Large intestine (tissue), 3 donors: ENCODE data around the gene AGAP3. TPM values are rescaled to one million over a fixed set of nuclear protein-coding genes. Genes with fewer than 3 reads are reported as not detected.
A peak's percentile ranks its signal among the peaks of the same experiment; 100 is the strongest.

Source experiments
- DNase-seq, 2 donors: peaks; one replicate each; pipeline versions ENCODE4 v3.0.0 to v3.0.0-alpha.2; 2013
- H3K27ac ChIP-seq: one replicate; pipeline ENCODE4 v1.5.1; 2013; ENCODE audit warnings: low read length
- H3K27me3 ChIP-seq: 2 replicates; pipeline ENCODE4 v1.6.1; 2013; ENCODE audit warnings: low read length; ENCODE audit not compliant: control insufficient read depth, insufficient read depth
- H3K36me3 ChIP-seq: 2 replicates; pipeline ENCODE4 v1.6.1; 2013; ENCODE audit warnings: low read length; ENCODE audit not compliant: control insufficient read depth, insufficient read depth
- H3K4me1 ChIP-seq: one replicate; pipeline ENCODE4 v1.6.1; 2013; ENCODE audit warnings: low read length; ENCODE audit not compliant: control insufficient read depth, insufficient read depth
- H3K4me3 ChIP-seq: one replicate; pipeline ENCODE4 v1.5.1; 2013; ENCODE audit warnings: low read length
- H3K9me3 ChIP-seq: one replicate; pipeline ENCODE4 v1.6.1; 2013; ENCODE audit warnings: mild to moderate bottlenecking, low read depth, low read length, moderate library complexity; ENCODE audit not compliant: control insufficient read depth
- WGBS: methylation state at CpG from one replicate; pipeline ENCODE4 v1.1.5; 2013; ENCODE audit warnings: low lambda C conversion rate; ENCODE audit not compliant: insufficient coverage; 5-methylcytosine and 5-hydroxymethylcytosine counted together
- polyA plus RNA-seq: library from polyadenylated mRNA; unstranded; fragments of 120-200 nt; gene quantifications from one replicate; pipeline ENCODE4 v1.2.1, GENCODE V29; 2013

The AGAP3 gene
- polyA plus RNA-seq, 1 donor = 58.0 TPM

DNA sequence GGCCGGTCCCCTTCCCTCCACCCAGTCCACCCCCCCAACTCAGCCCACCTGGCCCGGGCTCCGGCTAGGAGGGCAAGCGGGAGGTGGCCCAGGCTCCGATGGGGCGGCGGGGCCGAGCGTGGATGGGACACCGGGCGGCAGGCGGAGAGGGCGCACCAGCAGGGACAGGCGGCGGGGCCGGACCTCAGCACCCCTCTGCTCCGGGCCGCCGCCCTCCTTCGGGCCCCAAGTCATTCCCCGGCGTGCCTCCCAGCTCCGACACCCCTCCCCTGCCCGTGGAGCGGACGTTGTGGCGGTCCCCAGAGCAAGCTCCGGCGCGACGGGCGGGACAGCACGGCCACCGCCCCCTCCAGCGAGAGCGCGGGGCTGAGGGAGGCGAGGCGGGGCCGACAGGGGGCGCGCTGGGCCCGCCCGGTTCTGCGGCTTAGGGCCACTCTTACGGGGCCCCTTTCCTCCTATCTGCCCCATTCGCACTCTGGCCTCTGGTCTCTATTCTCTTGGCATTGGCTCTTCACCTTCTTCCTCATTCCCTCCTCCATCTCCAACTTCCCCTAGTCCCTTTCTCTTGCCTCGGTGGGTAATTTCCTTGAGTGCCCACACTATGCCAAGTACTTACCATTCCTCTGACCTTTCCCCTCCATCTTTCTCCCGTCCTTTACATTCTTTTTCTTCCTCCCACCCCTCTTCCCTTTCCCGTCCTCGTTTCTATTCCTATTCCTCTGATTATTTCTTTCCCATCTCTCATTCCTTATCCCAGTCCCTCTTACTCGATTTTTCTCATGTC, 81.9 kb downstream of the AGAP3 start:
- H3K4me1 ChIP-seq = peaks cover 3% of the 10 kb centered on the region
- H3K9me3 ChIP-seq = peaks cover 5% of the 10 kb centered on the region
- peaks cover 74% of the 10 kb centered on the region for H3K27me3 ChIP-seq
- DNase-seq = peak in 1 of 2 donors; percentile 63
- WGBS = 9% methylated on average over 4 of the region's 52 CpGs
- H3K36me3 ChIP-seq = no peaks in the 10 kb centered on the region
- no peak overlapping the region for H3K4me3 ChIP-seq
- no peak overlapping the region for H3K27ac ChIP-seq

DNA sequence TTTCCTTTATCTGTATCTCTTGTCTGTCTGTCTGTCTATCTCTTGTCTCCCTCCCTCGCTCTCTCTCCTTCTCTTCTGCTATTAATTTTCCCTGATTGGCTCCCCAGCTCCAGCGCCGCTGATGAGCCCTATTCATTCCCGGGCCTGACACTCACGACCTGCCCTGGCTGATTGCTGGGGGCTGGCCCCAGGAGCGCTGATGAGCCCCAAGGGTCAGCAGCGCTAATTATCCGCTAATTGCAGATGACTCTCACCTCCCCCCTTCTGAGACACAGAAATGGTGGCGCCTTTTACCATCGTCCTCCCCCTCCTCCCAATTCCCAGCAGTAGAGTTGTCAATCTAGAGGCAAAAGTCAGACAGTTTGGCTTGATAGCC, 82.5 kb downstream of the AGAP3 start:
- H3K4me1 ChIP-seq = peaks cover 3% of the 10 kb centered on the region
- no CpG with 5 or more reads among the region's 10 CpGs for WGBS
- peaks cover 76% of the 10 kb centered on the region for H3K27me3 ChIP-seq

DNA sequence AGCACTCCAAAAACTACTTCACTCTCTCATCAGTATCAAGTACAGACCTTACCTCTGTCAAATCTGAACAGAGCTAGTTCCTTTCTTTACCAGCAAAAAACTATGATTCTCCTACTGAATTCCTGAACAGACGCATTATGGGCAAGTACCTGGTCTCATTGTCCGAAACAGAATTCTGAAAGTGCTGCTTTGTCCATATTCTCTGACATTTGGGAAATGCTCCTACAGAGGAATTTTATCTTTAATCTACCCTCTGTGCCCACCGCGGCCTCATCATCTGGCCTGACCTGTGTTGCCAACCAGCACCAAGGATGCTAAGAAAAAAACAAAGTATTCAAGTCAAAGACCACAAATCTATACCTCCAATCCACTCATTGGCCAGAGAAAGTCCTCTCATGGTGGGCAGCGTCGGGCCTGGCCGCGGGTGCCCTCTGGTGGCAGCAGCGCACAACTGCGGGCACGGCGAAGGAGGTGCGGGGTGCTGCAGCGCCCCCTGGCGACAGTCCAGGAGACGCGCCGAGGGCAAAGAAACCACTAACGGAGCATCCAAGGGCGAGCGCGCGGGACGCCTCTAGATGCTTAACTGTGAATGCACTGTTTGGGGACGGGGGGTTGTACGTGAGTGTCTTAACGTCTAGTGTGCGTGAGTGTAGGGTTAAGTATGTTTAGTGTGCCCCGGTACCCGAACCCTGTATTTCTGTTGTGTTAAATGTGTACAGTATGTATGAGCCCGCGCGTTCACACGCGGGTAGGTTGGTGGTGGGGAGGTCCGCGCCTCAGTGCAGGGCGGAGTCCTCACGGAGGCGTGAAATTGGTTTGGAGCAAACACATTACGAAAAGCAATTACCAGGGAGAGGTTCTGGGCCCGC, 86.2 kb downstream of the AGAP3 start:
- no CpG with 5 or more reads among the region's 42 CpGs for WGBS
- H3K27ac ChIP-seq = no peak overlapping the region
- H3K9me3 ChIP-seq = peaks cover 19% of the 10 kb centered on the region
- peak; percentile 57 to 63 for DNase-seq
- no peak overlapping the region for H3K4me3 ChIP-seq
- H3K4me1 ChIP-seq = no peaks in the 10 kb centered on the region
- peaks cover 75% of the 10 kb centered on the region for H3K27me3 ChIP-seq
- H3K36me3 ChIP-seq = no peaks in the 10 kb centered on the region

More for the DNA sequence above, 82.5 kb downstream of the AGAP3 start:
- no peak for DNase-seq
- peaks cover 8% of the 10 kb centered on the region for H3K9me3 ChIP-seq
- H3K27ac ChIP-seq = no peak overlapping the region
- no peaks in the 10 kb centered on the region for H3K36me3 ChIP-seq
- no peak overlapping the region for H3K4me3 ChIP-seq

DNA sequence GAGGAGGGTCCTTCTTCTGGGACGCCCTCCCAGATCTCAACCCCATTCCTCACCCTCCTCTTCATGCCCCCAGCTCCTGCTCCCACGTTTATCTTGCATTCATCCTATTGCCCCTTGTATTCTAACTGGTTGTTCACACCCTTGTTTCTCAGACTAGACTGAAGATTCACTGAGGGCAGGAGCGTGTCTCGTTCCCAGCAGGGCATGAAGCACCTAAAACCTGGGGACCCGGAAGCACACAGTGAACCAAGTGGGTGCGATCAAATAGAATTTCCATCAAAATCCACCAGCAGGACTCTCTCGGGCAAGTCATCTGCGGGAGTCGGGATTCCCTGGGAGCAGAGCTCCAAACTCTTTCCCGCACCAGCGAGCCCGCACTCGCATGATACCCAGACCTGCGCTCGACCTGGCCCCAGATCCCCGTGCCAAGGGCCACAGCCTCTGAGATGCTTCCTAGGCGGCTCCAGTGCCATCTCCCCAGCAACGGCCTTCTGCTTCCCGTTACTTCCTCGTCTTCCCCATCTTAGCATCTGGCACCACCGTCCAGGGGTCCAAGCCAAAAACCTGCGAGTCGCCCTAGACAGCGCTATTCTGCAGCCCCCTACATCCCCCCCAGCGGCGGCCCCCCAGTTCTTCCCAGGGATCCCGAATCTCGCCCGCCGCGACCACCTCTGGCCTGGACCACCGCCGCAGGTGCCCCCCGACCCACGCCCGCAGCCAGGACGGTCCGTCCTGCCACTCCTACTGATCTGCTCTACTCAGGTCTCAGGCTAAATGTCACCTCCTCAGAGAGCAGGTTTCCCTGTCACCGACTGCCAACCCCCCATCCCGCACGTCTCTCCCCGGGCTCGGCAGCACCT, 87.3 kb downstream of the AGAP3 start:
- Histone ChIP-seq H3K27ac (no peak overlapping the region), H3K27me3 (peaks cover 71% of the 10 kb centered on the region), H3K36me3 (no peaks in the 10 kb centered on the region), H3K4me3 (no peak overlapping the region), H3K9me3 (peaks cover 19% of the 10 kb centered on the region), H3K4me1 (no peaks in the 10 kb centered on the region)
- DNase-seq = no peak
- 90% methylated on average over 2 of the region's 43 CpGs for WGBS

DNA sequence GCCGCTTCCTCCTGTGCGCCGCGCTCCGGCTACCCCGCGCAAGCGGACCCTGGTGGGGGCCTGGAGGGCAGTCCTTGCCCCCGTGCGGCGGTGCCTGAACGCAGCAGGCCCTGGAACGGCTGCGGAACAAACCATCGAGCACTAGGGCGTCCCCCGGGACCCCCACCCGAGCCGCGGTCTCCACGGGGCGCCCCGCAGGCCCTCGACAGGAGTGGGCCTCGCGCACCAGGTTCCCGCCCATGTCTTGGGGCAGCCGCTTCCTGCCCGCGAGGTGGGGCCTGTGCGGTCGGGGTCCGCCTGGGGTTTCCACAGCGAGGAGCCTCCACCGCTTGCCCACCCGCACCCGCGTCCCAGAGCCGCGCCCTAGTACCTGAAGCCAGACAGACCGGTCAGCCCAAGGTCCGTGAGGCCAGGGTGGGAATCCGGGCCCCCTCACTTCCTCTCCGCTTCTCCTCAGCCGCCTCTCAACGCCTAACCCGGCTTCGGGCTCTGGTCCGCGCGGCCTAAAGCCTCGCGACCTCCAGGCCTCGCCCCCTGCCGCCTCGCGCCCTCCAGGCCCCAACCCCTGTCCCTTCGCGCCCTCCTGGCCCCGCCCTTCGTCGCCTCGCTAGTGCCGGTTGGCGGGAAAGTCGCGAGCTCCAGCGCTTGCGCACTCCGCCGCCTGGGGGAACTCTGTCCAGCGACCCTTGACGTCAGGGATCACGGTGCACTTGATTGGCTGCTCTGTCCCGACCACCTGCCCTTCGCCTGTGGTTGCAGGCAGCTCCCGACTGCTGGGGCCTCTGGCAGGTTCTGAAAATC, 88.2 kb downstream of the AGAP3 start:
- H3K27me3 ChIP-seq = peaks cover 71% of the 10 kb centered on the region
- DNase-seq = no peak
- no peak overlapping the region for H3K27ac ChIP-seq
- peaks cover 19% of the 10 kb centered on the region for H3K9me3 ChIP-seq
- H3K4me1 ChIP-seq = no peaks in the 10 kb centered on the region
- H3K4me3 ChIP-seq = no peak overlapping the region
- no CpG with 5 or more reads among the region's 77 CpGs for WGBS
- no peaks in the 10 kb centered on the region for H3K36me3 ChIP-seq

DNA sequence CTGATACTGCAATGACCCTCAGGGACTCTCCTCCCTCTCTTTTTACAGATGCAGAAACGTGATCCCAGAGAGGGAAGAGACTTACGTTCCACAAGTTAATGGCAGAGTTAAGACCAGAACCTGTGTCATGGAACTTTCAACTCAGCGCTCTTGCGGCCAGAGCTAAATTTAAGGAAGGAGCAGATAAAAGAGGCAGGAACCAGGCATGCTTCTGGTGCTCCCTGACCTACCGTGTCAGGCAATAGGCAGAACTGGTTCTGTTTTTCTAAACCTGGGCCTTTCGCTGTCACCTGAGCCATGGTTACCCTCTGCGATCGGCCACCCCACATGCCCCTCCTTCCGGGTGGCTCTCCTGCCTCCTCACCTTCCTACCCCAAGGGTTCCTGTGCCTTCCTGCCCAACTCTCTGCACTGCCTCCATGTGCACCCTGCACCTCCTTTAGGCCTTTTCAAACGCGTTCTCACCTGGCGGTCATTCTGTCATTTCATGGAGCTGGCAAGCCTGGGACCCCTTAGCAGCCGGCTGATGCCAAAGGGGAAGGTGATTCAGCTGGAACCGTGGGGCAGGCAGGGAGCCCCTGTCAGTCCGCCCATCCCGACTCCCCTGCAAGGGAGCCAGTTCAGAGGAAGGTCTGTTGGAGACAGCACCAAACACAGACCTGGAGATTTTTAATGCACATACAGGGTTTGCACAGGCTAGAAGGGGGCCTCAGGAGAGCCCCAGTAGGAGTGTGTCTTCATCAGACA, 88.9 kb downstream of the AGAP3 start:
- DNase-seq = no peak
- peaks cover 70% of the 10 kb centered on the region for H3K27me3 ChIP-seq
- H3K36me3 ChIP-seq = no peaks in the 10 kb centered on the region
- H3K27ac ChIP-seq = no peak overlapping the region
- H3K4me1 ChIP-seq = no peaks in the 10 kb centered on the region
- WGBS = 91% methylated on average over 4 of the region's 16 CpGs
- H3K9me3 ChIP-seq = peaks cover 19% of the 10 kb centered on the region
- no peak overlapping the region for H3K4me3 ChIP-seq

DNA sequence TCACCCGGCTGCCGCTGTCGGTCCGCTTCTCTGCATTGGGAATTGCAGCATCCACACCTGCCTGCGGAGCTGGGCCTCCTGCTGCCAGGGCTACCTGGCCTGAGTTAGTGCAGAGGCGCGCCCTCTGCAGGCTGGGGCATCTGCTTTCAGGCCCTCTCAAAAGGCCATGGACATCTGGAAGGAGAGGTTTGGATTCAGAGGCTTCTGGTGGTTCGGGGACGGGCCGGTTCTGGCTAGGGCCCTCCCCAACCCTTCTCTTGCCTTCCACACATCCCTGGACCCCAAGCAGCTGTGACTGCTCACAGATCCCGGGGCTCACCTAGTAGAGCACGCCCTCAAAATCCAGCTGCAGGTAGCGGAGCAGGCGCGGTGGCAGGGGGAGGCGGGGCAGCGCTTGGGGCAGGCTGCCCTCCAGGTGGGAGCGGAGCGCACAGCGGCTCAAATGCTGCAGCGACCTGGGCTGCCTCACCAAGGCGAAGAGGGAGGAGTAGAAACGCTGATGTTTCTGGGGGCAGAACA, 89.6 kb downstream of the AGAP3 start:
- Histone ChIP-seq H3K27ac (no peak overlapping the region), H3K27me3 (peaks cover 69% of the 10 kb centered on the region), H3K36me3 (no peaks in the 10 kb centered on the region), H3K4me1 (no peaks in the 10 kb centered on the region), H3K4me3 (no peak overlapping the region), H3K9me3 (peaks cover 19% of the 10 kb centered on the region)
- no CpG with 5 or more reads among the region's 23 CpGs for WGBS
- DNase-seq = no peak

DNA sequence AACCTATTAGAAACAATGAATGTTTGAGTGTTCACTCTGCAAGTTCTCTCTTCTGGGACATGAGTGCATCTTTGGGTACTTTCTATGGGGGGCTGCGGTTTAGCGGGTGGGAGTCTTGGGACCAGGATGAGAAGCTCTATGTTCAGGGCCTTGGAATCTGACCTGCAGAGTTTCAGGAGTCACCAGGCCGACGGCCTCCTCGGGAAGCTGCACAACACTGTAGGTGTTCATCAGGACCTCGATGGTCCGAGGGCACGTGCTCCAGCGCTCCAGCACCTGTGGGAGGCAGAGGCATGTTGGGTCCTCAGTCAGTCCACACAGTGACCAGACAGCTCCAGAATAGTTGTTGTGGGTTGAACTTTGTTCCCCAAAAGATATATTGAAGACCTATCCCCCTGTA, 90.1 kb downstream of the AGAP3 start:
- Histone ChIP-seq H3K36me3 (no peaks in the 10 kb centered on the region), H3K27ac (no peak overlapping the region), H3K27me3 (peaks cover 65% of the 10 kb centered on the region), H3K4me3 (no peak overlapping the region), H3K9me3 (peaks cover 19% of the 10 kb centered on the region), H3K4me1 (no peaks in the 10 kb centered on the region)
- no peak for DNase-seq
- WGBS = no CpG with 5 or more reads among the region's 9 CpGs

DNA sequence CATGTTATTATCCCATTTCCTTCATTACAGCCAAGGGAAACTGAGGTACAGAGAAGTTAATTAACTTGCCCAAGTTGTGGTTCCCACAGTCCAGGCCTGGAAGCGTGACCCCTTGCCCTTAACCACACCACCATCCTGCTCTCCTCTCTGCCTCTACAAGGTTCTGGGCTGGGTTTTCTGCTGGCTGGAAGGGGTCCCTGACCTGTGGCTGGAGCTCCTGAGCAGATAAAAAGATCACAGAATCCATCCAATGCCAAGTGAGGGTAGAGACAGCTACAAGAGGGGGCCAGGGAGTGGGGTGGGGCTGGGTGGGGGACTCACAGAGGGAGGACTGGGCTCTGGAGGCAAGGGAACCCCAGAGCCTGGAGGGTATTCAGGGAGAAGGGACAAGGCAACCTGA, 91.0 kb downstream of the AGAP3 start:
- H3K27ac ChIP-seq = no peak overlapping the region
- DNase-seq = no peak
- no peaks in the 10 kb centered on the region for H3K36me3 ChIP-seq
- peaks cover 19% of the 10 kb centered on the region for H3K9me3 ChIP-seq
- no CpG with 5 or more reads among the region's 1 CpG for WGBS
- H3K4me3 ChIP-seq = no peak overlapping the region
- H3K4me1 ChIP-seq = no peaks in the 10 kb centered on the region
- peaks cover 60% of the 10 kb centered on the region for H3K27me3 ChIP-seq
